Measurements from ENCODE around the gene ADSS1. TPM values are rescaled to one million over a fixed set of nuclear protein-coding genes. Genes with fewer than 3 reads are reported as not detected.

The ADSS1 gene
- total RNA-seq, 4 donors from 2014 or later = 5.1 to 32.2 (median 8.8) TPM

DNA sequence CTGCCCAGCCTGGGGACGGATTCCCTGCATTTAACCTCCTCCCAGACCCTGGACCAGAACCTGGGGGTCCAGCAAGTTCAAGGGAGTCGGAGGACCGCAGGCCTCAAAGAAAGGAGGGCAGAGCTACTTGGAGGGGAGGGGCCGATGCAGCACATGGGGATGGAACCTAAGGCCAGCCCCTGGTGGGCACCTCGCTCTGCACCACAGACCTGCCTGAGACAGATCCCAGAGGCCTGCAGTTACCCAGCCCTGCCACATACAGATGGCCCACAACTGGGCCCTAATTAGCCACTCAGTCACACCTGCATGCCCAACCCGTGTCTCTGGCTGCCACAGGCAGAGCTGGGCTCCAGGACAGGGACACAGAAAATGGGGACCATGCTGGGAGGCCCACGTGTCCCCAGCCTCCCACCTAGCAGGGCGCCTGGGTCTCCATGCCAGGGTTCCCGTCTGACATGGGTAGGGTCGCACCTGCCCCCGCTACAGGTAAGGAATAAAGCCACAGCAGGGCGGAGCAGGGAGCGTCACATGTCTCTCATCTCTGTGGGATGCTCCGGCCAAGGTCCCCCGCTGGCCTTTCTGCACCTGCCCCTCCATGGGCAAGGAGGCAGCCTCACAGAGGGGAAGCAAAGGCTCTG, 54.8 kb downstream of the ADSS1 start:
- H3K36me3 ChIP-seq = peaks cover 0 to 76% of the 10 kb centered on the region in 2 donors
- H3K4me3 ChIP-seq = no peak overlapping the region
- H3K9me3 ChIP-seq = no peaks in the 10 kb centered on the region
- H3K27ac ChIP-seq = no peak overlapping the region
- WGBS, 2 donors (ENCODE audit: low coverage in 1 of 2) = no CpG with 5 or more reads among the region's 15 CpGs
- TF ChIP-seq, protein P1, sequence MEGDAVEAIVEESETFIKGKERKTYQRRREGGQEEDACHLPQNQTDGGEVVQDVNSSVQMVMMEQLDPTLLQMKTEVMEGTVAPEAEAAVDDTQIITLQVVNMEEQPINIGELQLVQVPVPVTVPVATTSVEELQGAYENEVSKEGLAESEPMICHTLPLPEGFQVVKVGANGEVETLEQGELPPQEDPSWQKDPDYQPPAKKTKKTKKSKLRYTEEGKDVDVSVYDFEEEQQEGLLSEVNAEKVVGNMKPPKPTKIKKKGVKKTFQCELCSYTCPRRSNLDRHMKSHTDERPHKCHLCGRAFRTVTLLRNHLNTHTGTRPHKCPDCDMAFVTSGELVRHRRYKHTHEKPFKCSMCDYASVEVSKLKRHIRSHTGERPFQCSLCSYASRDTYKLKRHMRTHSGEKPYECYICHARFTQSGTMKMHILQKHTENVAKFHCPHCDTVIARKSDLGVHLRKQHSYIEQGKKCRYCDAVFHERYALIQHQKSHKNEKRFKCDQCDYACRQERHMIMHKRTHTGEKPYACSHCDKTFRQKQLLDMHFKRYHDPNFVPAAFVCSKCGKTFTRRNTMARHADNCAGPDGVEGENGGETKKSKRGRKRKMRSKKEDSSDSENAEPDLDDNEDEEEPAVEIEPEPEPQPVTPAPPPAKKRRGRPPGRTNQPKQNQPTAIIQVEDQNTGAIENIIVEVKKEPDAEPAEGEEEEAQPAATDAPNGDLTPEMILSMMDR (IDR thresholded peaks at IDR 0.05) = no peak
- TF ChIP-seq POLR2A (IDR thresholded peaks at IDR 0.05) = no peak
- TF ChIP-seq POLR2AphosphoS5 (IDR thresholded peaks at IDR 0.05) = no peak
- no peak for TF ChIP-seq EP300 (IDR thresholded peaks at IDR 0.05)
- ATAC-seq = no peak
- peaks cover 0 to 34% (median 0%) of the 10 kb centered on the region in 3 donors for H3K4me1 ChIP-seq
- no peaks in the 10 kb centered on the region for H3K27me3 ChIP-seq

DNA sequence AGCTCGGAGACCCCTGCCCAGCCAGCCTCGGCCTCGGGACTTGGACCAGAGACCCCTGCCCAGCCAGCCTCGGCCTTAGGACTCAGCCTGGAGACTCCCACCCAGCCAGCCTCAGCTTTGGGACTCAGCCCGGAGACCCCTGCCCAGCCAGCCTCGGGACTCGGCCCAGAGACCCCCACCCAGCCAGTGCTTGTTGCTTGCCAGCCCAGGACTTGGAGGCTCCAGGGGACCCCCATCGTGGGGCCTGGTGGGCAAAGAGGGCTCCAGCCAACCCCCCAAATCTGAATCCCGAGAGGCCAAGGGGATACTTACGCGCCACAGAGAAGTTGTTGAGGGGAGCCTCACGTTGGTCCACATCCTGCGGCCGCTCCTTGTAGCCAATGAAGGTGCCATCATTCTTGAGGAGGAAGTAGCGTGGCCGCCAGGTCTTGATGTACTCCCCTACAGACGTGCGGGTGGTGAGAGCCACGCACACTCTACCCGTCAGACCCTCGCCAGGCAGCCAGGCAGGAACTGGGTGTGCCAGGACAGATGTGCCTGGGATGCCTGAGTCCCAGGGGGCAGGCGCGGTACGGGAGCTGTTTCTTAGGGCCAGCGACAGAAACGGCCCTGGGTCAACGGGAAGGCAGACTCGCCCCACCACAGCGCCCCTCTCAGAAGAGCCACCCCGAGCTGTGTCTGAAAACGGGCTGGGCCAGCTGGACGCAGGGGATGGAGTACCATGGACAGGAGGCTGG, 55.9 kb downstream of the ADSS1 start:
- H3K36me3 ChIP-seq = peaks cover 0 to 65% of the 10 kb centered on the region in 2 donors
- H3K27me3 ChIP-seq = no peaks in the 10 kb centered on the region
- peak overlapping the region in 1 of 4 donors; percentile 24 for H3K27ac ChIP-seq
- no peak for ATAC-seq
- TF ChIP-seq EP300 (IDR thresholded peaks at IDR 0.05) = no peak
- TF ChIP-seq POLR2A (IDR thresholded peaks at IDR 0.05) = no peak
- TF ChIP-seq, protein P1 (IDR thresholded peaks at IDR 0.05) = no peak
- TF ChIP-seq POLR2AphosphoS5 (IDR thresholded peaks at IDR 0.05) = no peak
- no peaks in the 10 kb centered on the region for H3K9me3 ChIP-seq
- peaks cover 0 to 45% (median 5%) of the 10 kb centered on the region in 3 donors for H3K4me1 ChIP-seq
- no peak overlapping the region for H3K4me3 ChIP-seq
- no CpG with 5 or more reads among the region's 32 CpGs for WGBS, 2 donors (ENCODE audit: low coverage in 1 of 2)

DNA sequence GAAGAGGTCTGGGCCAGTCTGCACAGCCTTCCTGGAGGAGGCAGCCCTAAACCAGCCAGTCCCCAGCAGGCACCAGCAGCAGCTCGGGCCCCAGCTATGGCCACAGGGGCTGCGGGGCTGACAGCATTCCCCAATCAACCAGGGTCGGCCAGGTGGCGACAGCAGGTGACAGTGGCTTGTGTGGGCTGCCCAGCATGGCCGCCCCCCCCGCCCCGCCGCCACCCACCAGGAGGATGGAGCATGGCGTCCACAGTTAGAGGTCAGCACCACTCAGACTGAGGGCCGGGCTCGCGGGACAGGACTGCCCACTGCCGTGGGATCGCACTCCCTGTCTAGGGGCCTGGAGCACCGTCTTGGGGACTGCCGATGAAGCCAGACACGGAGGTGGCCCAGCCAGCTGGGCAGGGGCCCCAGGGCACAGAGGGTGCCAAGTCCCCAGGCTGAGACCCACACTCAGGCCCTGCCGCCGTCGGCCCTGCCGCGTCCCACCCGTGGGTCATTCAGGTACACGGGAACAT, 56.5 kb downstream of the ADSS1 start:
- Histone ChIP-seq H3K36me3 (peaks cover 0 to 61% of the 10 kb centered on the region in 2 donors), H3K4me1 (peaks cover 0 to 52% (median 10%) of the 10 kb centered on the region in 3 donors)

DNA sequence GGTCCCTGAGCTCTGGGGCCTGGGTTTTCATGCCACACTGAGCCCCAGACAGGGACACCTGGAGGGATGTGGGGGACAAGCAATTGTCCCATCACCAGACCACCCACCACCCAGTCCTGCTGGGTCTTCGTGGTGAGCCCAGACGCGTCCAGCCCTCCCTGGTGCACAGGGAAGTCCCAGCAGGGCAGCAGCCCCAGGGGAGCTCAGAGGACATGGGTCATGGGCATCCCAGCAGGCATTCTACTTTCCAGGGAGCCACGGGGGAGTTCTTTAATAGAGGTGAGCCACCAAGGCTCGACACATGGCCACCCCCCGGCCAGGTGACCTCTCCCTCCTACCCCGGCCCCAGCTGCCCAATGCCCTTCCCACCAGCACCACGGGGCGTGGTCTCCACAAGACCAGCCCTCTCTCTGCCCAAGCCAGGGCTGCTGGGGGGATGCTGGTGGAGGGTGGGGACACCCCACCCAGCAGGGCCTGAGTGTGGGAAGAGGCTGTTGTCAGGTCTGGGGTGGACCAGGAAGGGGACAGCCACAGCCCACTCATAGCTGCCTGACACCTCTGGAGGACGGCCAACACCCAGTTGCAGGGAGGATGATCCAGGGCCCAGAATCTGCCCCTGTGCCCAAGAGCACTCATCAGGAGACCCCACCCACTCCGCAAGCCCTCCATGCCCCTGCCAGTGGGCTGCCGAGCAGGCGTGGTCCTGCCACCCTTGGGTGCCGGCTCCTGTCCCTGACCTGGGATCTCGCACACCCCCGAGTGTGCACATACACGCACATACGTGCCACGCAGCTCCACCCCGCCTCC, 57.4 kb downstream of the ADSS1 start:
- 82 to 92% methylated on average over 3 to 10 of the region's 20 CpGs for WGBS, 2 donors (ENCODE audit: low coverage in 1 of 2)
- peaks cover 0 to 61% (median 10%) of the 10 kb centered on the region in 3 donors for H3K4me1 ChIP-seq

More for the DNA sequence above, 56.5 kb downstream of the ADSS1 start:
- WGBS, 2 donors (ENCODE audit: low coverage in 1 of 2) = 96% methylated on average over 5 of the region's 24 CpGs; no CpG with 5 or more reads in 1 of the 2 donors
- Histone ChIP-seq H3K27ac (peak overlapping the region in 1 of 4 donors; percentile 24), H3K4me3 (no peak overlapping the region), H3K27me3 (no peaks in the 10 kb centered on the region), H3K9me3 (no peaks in the 10 kb centered on the region)
- TF ChIP-seq POLR2A (IDR thresholded peaks at IDR 0.05) (no peak), POLR2AphosphoS5 (IDR thresholded peaks at IDR 0.05) (no peak), EP300 (IDR thresholded peaks at IDR 0.05) (no peak)
- TF ChIP-seq, protein P1 (IDR thresholded peaks at IDR 0.05) = no peak
- ATAC-seq = no peak

More for the DNA sequence above, 57.4 kb downstream of the ADSS1 start:
- no peak for ATAC-seq
- Histone ChIP-seq H3K4me3 (no peak overlapping the region), H3K36me3 (peaks cover 0 to 57% of the 10 kb centered on the region in 2 donors), H3K27ac (peak overlapping the region in 1 of 4 donors; percentile 5), H3K27me3 (no peaks in the 10 kb centered on the region), H3K9me3 (no peaks in the 10 kb centered on the region)
- TF ChIP-seq EP300 (IDR thresholded peaks at IDR 0.05) (no peak), POLR2AphosphoS5 (IDR thresholded peaks at IDR 0.05) (no peak), POLR2A (IDR thresholded peaks at IDR 0.05) (no peak)
- TF ChIP-seq, protein P1 (IDR thresholded peaks at IDR 0.05) = no peak
